IPS-NIHi7 (cell line): ENCODE results near the gene MEDAG.

ENCODE experiments used
- DNase-seq: peaks from one replicate; pipeline ENCODE4 v3.0.0; 2012; ENCODE audit warnings: mixed read lengths; ENCODE audit errors: extremely low spot score

Gene MEDAG

DNA sequence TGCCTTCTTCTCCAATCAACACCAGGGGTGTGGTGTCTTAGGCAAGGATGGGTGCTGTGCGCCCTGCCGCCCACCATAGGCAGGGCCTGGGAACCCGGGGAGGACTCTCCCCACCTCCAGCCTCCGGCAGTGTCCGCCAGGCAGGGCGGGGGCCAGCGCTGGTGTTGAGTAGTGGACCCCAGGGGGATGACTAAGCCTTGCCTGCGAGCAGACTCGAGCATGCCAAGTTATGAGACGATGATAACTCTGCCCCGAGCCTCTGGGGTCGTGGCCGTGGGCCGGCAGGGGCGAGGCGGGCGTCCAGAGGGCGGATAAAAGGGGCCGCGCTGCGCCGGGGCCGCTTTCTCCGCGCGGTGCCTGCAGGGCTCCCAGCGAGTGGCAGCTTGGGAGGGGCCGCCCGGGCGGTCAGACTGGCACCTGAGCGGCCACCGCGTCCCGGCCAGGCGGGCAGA lies at the start of gene MEDAG:
TSS of gene MEDAG (plus strand) at position 340 of the 452 bp plus-strand sequence. CDS start 245 bp downstream, outside the sequence.
- DNase-seq = no peak

DNA sequence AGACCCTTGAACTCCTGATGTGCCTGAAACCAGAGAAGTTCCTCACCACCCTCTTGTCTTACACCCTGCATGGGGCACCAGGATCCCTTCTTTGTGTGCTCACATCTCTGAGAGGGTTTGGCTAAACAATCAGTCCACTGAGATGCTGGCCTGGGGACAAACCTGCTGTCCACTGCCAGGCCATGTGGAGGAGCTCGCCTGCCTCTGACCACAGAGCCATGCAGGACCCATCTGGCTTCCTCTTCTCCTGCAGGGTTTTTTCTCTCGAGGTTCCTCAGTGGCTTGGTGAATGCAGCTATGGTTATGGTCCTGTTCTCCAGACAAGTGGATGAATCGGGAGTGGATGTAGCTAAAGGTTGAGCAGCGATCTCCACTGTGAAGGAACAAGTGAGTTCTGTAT lies 49.1 kb upstream of the MEDAG start:
- no peak for DNase-seq

DNA sequence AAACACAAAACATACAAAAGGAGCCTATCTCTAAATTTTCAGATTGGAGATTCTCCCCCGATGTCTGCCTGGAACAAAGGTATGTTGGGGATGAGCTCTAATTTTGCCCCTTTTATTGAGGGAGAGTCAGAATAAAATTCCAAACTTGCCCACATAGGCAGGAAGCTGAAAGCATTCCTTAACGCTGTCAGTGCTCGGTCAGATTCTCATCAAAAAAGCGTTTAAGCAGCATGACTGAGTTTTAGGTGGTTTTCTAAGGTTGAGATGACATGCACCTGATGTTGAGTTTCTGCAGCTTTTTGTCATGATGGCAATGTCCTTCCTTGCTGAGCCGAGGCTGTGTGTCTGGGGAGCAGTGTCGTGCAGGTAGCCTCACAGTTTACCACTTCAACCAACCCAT lies 48.4 kb upstream of the MEDAG start:
- DNase-seq = no peak

GRCh38 chr13:30859326-30859725 lies 46.7 kb upstream of the MEDAG start:
- no peak for DNase-seq

- no peak for DNase-seq
Observed at GRCh38 chr13:30861163-30861562, 44.9 kb upstream of the MEDAG start.

DNA sequence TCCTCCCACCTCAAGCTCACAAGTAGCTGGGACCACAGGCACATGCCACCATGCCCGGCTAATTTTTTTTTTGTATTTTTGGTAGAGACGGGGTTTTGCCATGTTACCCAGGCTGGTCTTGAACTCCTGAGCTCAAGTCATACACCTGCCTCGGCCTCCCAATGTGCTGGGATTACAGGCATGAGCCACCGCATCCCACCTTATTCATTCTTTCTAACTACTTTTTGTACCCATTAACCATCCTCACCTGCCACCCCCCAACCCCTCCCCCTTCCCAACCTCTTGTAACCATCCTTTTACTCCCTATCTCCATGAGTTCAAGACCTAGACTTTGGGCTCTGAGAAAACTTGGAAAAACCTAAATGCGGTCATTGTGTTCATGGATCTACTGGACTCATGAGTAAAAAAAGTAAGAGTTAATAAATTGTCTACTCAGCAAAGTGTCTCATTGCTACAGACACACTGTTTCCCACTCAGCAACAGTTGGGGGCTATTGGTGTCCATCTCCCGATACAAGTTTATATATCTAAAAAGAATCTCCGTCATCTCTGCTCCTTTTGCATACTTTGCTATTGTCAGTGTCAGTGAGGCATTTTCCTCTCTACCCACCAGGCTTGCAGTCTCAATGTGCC lies 44.1 kb upstream of the MEDAG start:
- no peak for DNase-seq

DNA sequence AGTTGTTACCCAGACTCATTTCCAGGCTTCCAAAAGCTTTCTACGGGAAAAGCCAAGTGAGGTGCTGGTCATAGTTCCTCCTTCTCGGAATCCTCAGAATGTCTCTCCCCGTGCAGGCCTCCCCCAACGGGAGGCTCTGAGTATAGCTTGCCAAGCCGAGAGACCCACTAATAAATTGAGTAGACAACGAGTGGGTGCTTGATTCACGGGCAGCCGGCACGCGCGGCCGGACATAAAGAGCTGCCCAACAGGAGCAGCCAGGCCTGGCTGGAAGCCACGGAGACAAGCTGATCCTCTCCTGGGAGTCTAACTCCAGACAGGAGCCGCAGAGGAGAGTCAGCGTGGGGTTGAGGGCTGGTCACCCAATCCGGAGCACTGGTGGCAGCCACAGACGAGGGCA lies 43.4 kb upstream of the MEDAG start:
- no peak for DNase-seq

DNA sequence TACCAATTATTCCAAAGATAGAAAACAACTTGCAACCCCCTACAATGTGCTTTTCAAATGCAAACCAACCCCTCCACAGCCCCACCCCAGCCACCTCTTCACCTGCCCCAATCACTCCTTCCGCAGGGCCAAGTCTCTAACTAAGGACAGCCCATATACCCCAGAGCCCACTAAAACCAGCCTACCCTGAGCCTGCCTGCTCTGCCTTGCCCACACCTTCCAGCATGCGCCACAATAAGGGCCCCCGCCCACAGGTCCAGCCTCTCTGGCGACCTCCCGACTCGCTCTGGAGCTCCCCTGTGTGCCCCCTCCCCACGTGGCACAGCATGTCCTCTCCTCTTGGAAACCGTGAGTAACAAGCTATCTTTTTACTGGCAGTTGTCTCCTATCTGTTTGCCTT lies 42.8 kb upstream of the MEDAG start:
- DNase-seq = peak; percentile 73

DNA sequence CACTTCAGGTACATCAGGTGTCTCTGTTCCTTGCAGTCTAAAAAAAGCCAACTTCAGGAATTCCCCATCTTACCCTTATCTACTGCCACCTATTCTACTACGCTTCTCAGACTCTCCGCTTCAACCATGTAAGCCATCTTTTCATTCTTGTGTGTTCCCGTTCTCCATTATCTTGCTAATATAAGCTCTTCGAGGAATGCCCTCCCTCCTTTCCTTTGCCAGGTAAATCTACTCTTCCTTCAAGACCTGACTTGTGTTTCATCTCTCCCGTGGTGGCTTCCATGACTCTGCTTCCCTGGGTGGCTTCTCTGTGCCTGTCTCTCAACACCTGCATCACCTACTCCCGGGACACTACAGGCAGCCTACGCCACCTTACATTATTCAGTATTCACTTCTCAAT lies 42.3 kb upstream of the MEDAG start:
- no peak for DNase-seq

DNA sequence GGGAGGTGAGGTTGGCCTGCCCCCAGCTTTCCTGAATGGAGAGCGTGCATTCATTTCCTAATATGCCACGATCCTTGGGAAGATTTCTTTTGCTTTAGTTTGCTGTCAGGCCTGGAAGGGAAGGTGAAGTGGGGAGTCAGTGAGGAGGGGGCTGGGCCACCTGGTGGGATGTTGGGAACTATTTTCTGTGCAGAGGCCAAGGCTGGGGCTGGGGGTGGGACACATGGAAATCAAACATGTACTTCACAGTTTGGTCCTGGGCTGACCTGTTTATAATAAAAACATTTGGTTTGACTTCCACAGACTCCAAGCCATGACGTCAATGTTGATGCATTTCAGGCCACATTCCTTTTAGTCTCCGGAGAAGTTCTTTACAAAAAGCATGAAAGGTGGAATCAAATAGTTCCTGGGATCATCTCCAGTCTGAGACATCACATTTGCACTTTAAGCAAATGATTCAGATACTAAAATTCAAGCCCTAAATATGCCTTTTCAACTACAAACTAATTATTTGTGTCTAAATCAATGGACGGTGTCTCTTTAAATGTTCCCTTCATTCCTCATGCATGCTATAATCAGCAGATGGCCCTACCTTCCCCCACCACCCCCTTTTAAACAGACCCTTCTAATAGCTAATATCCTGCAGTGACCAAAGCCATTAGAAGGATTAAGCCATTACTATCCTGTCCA lies 41.5 kb upstream of the MEDAG start:
- no peak for DNase-seq

GRCh38 chr13:30865123-30866049 lies 40.7 kb upstream of the MEDAG start:
- peak; percentile 73 for DNase-seq

GRCh38 chr13:30866677-30867076 lies 39.4 kb upstream of the MEDAG start:
- no peak for DNase-seq

DNA sequence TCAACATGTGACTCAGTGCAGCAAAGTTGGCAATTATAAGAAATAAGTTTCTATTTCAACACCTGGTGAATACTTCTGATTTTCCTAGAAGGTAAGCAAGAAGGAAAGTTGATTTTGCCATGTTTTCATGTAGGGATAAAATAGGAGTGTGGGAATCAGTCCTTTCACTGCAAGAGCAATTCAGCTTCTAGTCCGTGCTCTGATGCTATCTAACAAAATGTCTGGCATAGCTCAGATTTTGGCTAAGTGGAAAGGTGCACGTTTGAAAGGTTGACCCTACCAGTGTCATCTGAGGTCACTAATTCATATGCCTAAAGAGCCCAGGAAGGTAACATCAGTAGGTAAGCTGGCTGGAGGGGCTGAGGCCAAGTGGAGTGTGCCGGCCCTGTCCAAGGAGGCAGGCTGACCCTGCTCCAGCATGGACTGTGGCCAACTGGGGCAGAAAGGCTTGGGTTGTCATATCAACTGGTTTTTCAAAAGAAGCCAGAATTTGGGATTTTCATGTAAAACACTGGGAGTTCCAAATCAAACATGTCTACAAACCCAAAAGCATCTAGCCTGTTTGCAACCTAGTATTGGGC lies 38.9 kb upstream of the MEDAG start:
- DNase-seq = no peak

DNA sequence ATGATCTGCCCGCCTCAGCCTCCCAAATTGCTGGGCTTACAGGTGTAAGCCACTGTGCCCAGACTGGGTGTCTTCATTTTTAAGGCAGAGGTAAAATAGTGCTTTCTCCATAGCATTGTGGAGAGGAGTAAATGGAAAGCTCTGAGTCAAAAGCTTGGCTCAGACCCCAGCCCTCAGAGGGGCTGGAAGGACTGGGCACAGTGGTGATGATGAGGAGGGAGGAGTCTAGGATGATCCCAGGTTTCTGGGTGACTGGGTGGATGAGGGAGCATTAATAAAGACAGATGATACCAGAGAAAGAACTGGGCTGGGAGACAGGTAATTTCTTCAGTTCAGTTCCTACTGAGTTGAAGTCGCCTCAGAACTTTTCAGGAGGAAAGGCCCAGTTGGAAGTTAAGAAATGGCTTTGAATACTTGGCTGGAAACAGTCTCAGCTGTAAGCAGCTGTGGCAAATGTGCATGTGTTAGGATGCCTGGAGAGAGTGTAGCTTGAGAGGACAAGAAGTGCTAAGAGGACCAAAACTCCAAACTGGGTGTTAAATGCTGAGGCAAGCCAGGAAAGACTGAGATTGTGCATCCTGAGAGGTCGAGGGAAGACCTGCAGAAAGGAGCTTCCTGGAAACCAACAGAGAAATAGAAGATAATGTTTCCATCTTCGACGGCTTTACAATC lies 37.1 kb upstream of the MEDAG start:
- no peak for DNase-seq

GRCh38 chr13:30869491-30869890 lies 36.6 kb upstream of the MEDAG start:
- no peak for DNase-seq

GRCh38 chr13:30870049-30870884 lies 35.8 kb upstream of the MEDAG start:
- peak; percentile 76 for DNase-seq

- no peak for DNase-seq
Observed at GRCh38 chr13:30870916-30871587, 35.0 kb upstream of the MEDAG start.

DNA sequence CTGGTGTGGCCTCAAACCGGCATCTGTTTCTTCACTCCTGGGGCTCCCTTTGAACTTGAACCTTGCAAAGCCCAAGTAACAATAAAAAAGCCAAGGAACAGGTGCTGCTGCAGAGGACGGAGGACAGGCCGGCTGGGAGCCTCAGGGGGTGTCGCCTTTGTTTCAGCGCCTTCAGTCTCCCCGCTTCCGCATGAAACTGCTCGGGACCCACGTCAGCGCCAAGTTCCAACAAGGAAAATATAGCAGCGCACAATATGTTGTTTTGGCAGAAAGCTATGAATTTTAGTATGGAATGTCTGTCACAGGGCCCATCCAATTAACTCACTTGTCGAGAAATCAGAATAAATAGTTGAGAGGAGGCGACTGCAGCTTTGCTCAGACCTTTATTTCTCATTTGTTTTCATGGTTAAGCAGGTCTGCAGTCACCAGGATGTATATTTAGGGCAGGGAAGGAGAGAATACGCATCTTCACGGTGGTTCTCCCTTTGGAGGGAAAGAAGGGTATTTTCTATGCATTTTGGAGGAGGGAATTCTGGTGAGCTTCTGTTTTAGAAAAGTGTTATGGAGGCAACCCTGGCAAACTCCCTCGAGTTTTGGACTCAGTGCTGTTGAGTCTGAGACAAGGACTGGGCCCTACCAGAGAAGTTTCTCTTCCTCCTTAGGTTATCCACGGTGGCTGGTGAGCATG lies 34.3 kb upstream of the MEDAG start:
- DNase-seq = no peak

- no peak for DNase-seq
Observed at GRCh38 chr13:30872276-30872594, 33.8 kb upstream of the MEDAG start.
